NCI-H82 treated with DMSO at 0.1 percent for 48 hours (cell line): ENCODE data around the gene GRIN2A.

ENCODE experiments used
- DNase-seq: peaks from one replicate; lab custom pipeline; 2025; ENCODE audit not compliant: unreplicated experiment; lab: John Stamatoyannopoulos, UW

GRIN2A gene

GRCh38 chr16:10182222-10183053 is at the start of gene GRIN2A:
GRIN2A (minus strand) TSS chr16:10182428; CDS start chr16:10180411, 2,017 bp downstream.
- no peak for DNase-seq

GRCh38 chr16:10231563-10231962 is 49.3 kb upstream of the GRIN2A start:
- DNase-seq, result no peak

GRCh38 chr16:10228779-10229178 is 46.6 kb upstream of the GRIN2A start:
- no peak for DNase-seq

GRCh38 chr16:10226987-10227306 is 44.7 kb upstream of the GRIN2A start:
- no peak for DNase-seq

- no peak for DNase-seq
Observed at GRCh38 chr16:10226141-10226986, 44.1 kb upstream of the GRIN2A start.

- no peak for DNase-seq
Observed at GRCh38 chr16:10225653-10226052, 43.4 kb upstream of the GRIN2A start.

- DNase-seq, result no peak
Observed at GRCh38 chr16:10224850-10225249, 42.6 kb upstream of the GRIN2A start.

- no peak for DNase-seq
Observed at GRCh38 chr16:10220942-10221341, 38.7 kb upstream of the GRIN2A start.

GRCh38 chr16:10219742-10220141 is 37.5 kb upstream of the GRIN2A start:
- no peak for DNase-seq

GRCh38 chr16:10218490-10219206 is 36.4 kb upstream of the GRIN2A start:
- DNase-seq, result no peak

- DNase-seq, result no peak
Observed at GRCh38 chr16:10213748-10214147, 31.5 kb upstream of the GRIN2A start.

GRCh38 chr16:10210944-10211343 is 28.7 kb upstream of the GRIN2A start:
- no peak for DNase-seq

- no peak for DNase-seq
Observed at GRCh38 chr16:10206865-10207264, 24.6 kb upstream of the GRIN2A start.

GRCh38 chr16:10206215-10206614 is 24.0 kb upstream of the GRIN2A start:
- no peak for DNase-seq

GRCh38 chr16:10205688-10206087 is 23.5 kb upstream of the GRIN2A start:
- DNase-seq, result no peak

GRCh38 chr16:10202649-10203048 is 20.4 kb upstream of the GRIN2A start:
- DNase-seq, result no peak

- no peak for DNase-seq
Observed at GRCh38 chr16:10200637-10201586, 18.7 kb upstream of the GRIN2A start.

GRCh38 chr16:10196999-10197398 is 14.8 kb upstream of the GRIN2A start:
- DNase-seq, result no peak

GRCh38 chr16:10191096-10191495 is 8.9 kb upstream of the GRIN2A start:
- no peak for DNase-seq

- no peak for DNase-seq
Observed at GRCh38 chr16:10189861-10190390, 7.7 kb upstream of the GRIN2A start.
